Measurements from ENCODE around the gene SRY.
A peak's percentile ranks its signal among the peaks of the same experiment; 100 is the strongest.

The SRY gene

DNA sequence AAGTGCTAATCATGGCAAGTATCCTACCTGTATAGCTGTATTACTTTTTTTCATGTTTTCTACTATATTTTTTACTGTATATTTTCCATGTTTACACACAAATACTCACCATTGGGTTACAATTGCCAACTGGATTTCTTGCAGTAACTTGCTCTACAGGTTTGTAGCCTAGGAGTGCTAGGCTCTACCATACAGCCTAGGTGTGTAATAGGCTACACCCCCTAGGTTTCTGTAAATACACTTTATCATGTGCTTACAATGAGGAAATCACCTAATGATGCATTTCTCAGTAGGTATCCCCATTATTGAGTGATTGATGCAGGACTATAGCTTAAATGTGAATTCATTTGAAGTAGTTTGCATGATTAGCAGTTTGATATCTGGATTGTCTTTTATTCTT, 10.5 kb upstream of the SRY start:
- H3K4me3 ChIP-seq (ENCODE audit: low read length), result no peak overlapping the region
- peak; percentile 72 for DNase-seq (ENCODE audit: low read depth)
- TF ChIP-seq, protein P1, sequence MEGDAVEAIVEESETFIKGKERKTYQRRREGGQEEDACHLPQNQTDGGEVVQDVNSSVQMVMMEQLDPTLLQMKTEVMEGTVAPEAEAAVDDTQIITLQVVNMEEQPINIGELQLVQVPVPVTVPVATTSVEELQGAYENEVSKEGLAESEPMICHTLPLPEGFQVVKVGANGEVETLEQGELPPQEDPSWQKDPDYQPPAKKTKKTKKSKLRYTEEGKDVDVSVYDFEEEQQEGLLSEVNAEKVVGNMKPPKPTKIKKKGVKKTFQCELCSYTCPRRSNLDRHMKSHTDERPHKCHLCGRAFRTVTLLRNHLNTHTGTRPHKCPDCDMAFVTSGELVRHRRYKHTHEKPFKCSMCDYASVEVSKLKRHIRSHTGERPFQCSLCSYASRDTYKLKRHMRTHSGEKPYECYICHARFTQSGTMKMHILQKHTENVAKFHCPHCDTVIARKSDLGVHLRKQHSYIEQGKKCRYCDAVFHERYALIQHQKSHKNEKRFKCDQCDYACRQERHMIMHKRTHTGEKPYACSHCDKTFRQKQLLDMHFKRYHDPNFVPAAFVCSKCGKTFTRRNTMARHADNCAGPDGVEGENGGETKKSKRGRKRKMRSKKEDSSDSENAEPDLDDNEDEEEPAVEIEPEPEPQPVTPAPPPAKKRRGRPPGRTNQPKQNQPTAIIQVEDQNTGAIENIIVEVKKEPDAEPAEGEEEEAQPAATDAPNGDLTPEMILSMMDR (IDR thresholded peaks at IDR 0.05; ENCODE audit: insufficient read depth, low read depth, low read length, missing control alignments), result no peak

GRCh38 chrY:2796977-2797523, 9.6 kb upstream of the SRY start:
- TF ChIP-seq, protein P1 (IDR thresholded peaks at IDR 0.05; ENCODE audit: insufficient read depth, low read depth, low read length, missing control alignments), result no peak
- H3K4me3 ChIP-seq (ENCODE audit: low read length), result no peak overlapping the region
- no peak for DNase-seq (ENCODE audit: low read depth)

- DNase-seq (ENCODE audit: low read depth), result no peak
- TF ChIP-seq, protein P1 (IDR thresholded peaks at IDR 0.05; ENCODE audit: insufficient read depth, low read depth, low read length, missing control alignments), result no peak
- H3K4me3 ChIP-seq (ENCODE audit: low read length), result no peak overlapping the region
These were observed 2.3 kb upstream of the SRY start for GRCh38 chrY:2789756-2790155.

GRCh38 chrY:2786876-2787512, 488 bp downstream of the SRY start:
- DNase-seq (ENCODE audit: low read depth), result peak; percentile 12
- TF ChIP-seq, protein P1 (IDR thresholded peaks at IDR 0.05; ENCODE audit: insufficient read depth, low read depth, low read length, missing control alignments), result no peak
- H3K4me3 ChIP-seq (ENCODE audit: low read length), result peak overlapping the region; percentile 36
